AG09309 (cell line): ENCODE data around the gene PARVG.

Experiments
- DNase-seq: peaks from one replicate; pipeline ENCODE4 v3.0.0-alpha.2; 2010; ENCODE audit warnings: low read depth
- H3K4me3 ChIP-seq: 2 replicates; pipeline ENCODE4 v1.5.1; 2011; ENCODE audit warnings: mild to moderate bottlenecking, low read depth, low read length, moderate library complexity; ENCODE audit not compliant: control insufficient read depth
- TF ChIP-seq, protein P1 (sequence below): IDR thresholded peaks from 2 replicates; pipeline ENCODE4 v1.5.1; 2011; ENCODE audit warnings: mild to moderate bottlenecking, low read depth, low read length, inconsistent platforms; ENCODE audit not compliant: insufficient read depth, control insufficient read depth; ENCODE audit errors: missing control alignments

The PARVG gene

DNA sequence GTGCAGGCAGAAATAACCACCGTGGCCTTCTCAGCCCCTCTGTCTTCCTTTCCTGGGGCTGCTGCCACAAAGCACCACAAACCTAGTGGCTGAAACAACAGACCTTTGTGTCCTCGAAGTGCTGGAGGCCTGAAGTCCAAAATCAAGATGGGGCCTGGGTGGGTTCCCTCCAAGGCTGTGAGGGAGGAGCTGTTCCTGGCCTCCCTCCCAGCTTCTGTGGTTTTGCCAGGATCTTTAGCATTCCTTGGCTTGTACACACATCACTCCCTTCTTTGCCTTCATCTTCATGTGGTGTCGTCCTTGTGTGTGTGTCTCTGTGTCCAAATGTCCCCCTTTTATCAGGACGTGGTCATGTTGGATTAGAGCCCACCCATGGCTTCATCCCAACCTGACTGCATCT, 29.0 kb upstream of the PARVG start:
- no peak overlapping the region for H3K4me3 ChIP-seq
- TF ChIP-seq, protein P1, sequence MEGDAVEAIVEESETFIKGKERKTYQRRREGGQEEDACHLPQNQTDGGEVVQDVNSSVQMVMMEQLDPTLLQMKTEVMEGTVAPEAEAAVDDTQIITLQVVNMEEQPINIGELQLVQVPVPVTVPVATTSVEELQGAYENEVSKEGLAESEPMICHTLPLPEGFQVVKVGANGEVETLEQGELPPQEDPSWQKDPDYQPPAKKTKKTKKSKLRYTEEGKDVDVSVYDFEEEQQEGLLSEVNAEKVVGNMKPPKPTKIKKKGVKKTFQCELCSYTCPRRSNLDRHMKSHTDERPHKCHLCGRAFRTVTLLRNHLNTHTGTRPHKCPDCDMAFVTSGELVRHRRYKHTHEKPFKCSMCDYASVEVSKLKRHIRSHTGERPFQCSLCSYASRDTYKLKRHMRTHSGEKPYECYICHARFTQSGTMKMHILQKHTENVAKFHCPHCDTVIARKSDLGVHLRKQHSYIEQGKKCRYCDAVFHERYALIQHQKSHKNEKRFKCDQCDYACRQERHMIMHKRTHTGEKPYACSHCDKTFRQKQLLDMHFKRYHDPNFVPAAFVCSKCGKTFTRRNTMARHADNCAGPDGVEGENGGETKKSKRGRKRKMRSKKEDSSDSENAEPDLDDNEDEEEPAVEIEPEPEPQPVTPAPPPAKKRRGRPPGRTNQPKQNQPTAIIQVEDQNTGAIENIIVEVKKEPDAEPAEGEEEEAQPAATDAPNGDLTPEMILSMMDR: no peak
- DNase-seq: no peak

DNA sequence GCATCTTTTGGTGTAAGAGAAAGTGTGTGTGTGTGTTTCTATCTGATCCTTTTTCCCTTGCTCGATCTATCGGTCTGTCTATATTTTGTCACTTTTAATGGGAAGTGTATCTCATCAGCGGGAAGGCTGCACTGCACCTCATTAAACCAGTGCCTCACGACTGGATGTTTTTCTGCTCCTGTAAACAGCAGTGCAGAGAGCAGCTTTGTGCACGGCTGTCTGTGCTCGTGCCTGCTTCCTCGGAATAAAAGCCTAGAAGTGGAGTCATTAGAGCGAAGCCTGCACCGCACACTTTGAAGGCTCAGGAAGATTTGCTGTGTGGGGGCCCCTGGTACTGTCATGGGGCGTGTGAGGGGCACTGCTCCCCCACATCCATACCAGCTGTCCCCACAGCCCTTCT, 27.0 kb upstream of the PARVG start:
- H3K4me3 ChIP-seq: no peak overlapping the region
- no peak for DNase-seq
- TF ChIP-seq, protein P1: no peak

DNA sequence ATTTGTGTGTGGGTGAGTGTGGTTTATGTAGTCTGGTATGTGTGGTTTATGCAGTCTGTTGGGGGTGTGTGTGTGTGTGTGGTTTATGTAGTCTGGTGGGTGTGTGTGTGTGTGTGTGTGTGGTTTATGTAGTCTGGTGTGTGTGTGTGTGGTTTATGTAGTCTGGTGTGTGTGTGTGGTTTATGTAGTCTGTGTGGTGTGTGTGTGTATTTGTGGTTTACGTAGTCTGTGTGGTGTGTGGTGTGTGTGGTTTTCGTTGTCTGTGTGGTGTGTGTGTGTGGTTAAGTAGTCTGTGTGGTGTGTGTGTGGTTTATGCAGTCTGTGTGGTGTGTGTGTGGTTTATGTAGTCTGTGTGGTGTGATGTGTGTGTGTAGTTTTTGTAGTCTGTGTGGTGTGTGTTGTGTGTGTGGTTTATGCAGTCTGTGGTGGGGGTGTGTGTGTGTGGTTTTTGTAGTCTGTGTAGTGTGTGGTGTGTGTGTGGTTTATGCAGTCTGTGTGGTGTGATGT, 26.2 kb upstream of the PARVG start:
- peak; percentile 47 for DNase-seq
- H3K4me3 ChIP-seq: no peak overlapping the region

DNA sequence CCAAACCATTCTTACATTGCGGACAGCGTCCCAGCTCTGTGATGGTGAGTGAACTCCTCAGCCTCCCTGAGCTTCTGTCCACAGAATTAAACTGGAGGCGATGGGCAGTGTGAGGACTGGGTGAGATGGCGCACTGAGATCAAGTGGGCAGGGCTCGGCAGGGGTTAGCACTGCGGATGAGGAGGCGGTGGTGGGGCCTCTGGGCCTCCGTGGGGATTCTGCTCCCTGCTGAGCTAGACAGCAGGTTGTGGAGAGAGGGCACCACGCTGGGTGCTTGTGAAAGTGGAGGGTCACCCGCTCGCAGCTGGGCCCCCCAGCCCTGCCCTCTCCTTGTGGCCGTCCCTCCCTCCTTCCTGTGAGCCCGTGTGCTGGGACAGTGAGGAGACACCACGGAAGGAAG, 25.6 kb upstream of the PARVG start:
- no peak overlapping the region for H3K4me3 ChIP-seq
- TF ChIP-seq, protein P1: no peak
- DNase-seq: no peak

More for the DNA sequence above, 26.2 kb upstream of the PARVG start:
- TF ChIP-seq, protein P1: no peak

DNA sequence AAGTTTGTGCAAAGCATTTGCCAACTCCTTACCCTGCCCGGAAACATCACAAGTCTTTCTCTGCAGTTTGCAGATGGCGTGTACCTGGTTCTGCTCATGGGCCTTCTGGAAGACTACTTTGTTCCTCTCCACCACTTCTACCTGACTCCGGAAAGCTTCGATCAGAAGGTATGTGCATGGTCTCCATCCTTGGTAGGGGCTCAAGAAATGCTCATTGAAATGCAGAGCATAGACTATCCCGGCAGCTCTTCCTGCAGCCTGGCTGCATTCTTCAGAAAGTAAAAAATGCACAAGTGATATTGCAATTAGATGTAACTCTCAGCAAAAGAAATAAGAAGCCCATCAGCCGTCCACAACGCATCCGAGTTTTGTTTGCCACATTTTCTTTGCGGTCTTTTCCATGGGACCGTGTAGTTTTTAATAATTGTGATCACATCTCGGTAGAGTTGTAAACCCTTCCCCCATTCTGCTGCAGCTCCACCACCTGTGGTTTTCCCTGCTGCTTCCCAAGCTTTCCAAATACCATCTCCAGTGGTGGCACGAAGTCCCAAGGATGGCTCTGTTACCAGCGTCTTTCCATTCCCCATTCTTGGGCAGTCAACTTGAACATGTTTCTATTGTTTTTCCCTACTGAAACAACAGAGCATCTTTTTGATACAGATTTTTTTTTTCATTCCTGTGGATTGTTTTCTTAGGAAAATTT, 22.7 kb upstream of the PARVG start:
- TF ChIP-seq, protein P1: no peak
- H3K4me3 ChIP-seq: no peak overlapping the region
- no peak for DNase-seq

DNA sequence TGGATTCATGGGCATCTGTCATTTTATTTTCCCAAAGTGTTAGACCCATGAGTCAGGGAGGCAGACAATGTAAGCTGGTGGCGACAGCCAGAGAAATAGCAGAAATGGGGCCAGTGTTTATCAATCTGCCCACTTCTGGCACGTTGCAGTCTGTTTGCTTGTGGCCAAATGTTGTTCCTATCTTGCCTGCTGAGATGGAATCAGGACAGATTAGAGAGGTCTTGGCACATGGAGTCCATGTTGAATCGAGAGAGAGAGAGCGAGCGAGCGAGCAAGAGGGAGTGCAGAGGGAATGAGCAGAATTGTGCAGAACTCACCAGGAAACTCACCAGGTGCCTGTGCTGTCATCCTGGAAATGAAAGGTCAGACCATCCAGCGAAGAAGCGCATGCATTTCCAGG, 21.9 kb upstream of the PARVG start:
- TF ChIP-seq, protein P1: no peak
- no peak overlapping the region for H3K4me3 ChIP-seq
- no peak for DNase-seq
